Activated naive CD8-positive, alpha-beta T cell treated with anti-CD3 and anti-CD28 coated beads, Interleukin-2, amount 10 ng/mL, durations not matched to agents 7 days and 5 days (primary cell): Measurements from ENCODE around the gene ARMH4. TPM values are rescaled to one million over a fixed set of nuclear protein-coding genes. Genes with fewer than 3 reads are reported as not detected.

Experiments used
- ATAC-seq: fragments of 150-1000 bp; cut with Tn5 transposase; one replicate; pipeline ENCODE4 v1.10.0; 2021; ENCODE audit warnings: low read depth, moderate library complexity
- POLR2A ChIA-PET: fragments of 350-600 bp; sonication (Branson Sonifier 250); formaldehyde crosslinking; loops from one replicate; lab custom pipeline; 2021; ENCODE audit warnings: antibody characterized with exemption; lab: Charles Lee
- DNase-seq: peaks from one replicate; pipeline ENCODE4 v3.0.0; 2021
- H3K27ac Mint-ChIP-seq: one replicate; pipeline ENCODE4 v1.8.0; 2022; ENCODE audit warnings: mild to moderate bottlenecking, mixed read lengths
- H3K27me3 Mint-ChIP-seq: one replicate; pipeline ENCODE4 v1.8.0; 2022; ENCODE audit warnings: mild to moderate bottlenecking, moderate library complexity, mixed read lengths
- H3K36me3 Mint-ChIP-seq: one replicate; pipeline ENCODE4 v1.8.0; 2021; ENCODE audit warnings: mild to moderate bottlenecking, mixed read lengths
- H3K4me1 Mint-ChIP-seq: one replicate; pipeline ENCODE4 v1.8.0; 2021; ENCODE audit warnings: mixed read lengths
- H3K4me3 Mint-ChIP-seq: one replicate; pipeline ENCODE4 v1.8.0; 2022; ENCODE audit warnings: mild to moderate bottlenecking, moderate library complexity, mixed read lengths
- H3K9me3 Mint-ChIP-seq: one replicate; pipeline ENCODE4 v1.8.0; 2021; ENCODE audit warnings: mixed read lengths
- total RNA-seq, 2 experiments: library from RNA; stranded (reverse); gene quantifications; one replicate each; pipeline ENCODE4 v1.2.3, GENCODE V29; 2021

Gene ARMH4
- total RNA-seq, 2 experiments from 2014 or later, result not detected

DNA sequence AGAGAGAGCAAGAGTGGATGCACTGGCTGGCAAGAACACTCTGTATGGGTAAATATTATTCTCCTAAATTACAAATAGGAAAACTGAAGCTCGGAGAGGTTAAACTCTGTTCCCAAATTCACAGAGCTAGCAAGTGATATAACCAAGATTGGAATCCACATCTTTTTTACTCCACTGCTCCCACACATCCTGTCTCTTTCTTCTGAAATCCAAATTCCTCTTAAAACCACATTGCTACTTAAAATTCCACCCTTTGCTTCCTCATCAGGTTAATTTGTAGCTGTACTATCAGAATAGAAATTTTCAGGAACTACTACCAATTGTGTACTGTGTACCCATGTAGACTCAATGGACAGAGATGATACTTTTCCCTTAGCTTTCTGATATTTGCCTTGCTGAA lies 74.4 kb downstream of the ARMH4 start:
- Mint-ChIP-seq H3K27ac (no peak overlapping the region), H3K36me3 (no peaks in the 10 kb centered on the region), H3K4me1 (peaks cover 6% of the 10 kb centered on the region), H3K4me3 (no peak overlapping the region), H3K27me3 (peaks cover 9% of the 10 kb centered on the region), H3K9me3 (no peaks in the 10 kb centered on the region)
- ATAC-seq, result no peak
- DNase-seq, result no peak
- POLR2A ChIA-PET, result no interaction called here

DNA sequence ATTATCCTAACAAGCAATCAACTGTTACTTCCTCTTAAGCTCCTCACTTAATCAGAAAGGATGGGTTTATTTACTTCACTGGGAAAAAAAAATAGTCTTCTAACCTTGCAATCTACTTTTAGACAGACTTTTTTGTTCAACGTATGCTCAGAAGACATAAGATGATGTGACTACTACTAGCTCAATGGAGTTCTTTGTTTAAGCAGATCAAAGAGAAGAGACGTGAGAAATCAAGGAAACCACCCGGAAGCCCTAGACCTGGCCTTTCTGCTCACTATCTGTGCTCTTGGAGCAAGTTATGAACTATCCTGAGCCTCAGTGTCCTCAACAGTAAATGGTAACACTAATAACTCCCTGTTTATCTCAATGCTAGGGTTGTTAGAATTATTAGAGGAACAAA lies 78.5 kb downstream of the ARMH4 start:
- H3K36me3 Mint-ChIP-seq, result no peaks in the 10 kb centered on the region
- H3K27me3 Mint-ChIP-seq, result peaks cover 4% of the 10 kb centered on the region
- DNase-seq (no peak), ATAC-seq (no peak)
- POLR2A ChIA-PET, result no interaction called here
- H3K27ac Mint-ChIP-seq, result no peak overlapping the region
- H3K4me1 Mint-ChIP-seq, result peaks cover 6% of the 10 kb centered on the region
- H3K9me3 Mint-ChIP-seq, result no peaks in the 10 kb centered on the region
- H3K4me3 Mint-ChIP-seq, result no peak overlapping the region

DNA sequence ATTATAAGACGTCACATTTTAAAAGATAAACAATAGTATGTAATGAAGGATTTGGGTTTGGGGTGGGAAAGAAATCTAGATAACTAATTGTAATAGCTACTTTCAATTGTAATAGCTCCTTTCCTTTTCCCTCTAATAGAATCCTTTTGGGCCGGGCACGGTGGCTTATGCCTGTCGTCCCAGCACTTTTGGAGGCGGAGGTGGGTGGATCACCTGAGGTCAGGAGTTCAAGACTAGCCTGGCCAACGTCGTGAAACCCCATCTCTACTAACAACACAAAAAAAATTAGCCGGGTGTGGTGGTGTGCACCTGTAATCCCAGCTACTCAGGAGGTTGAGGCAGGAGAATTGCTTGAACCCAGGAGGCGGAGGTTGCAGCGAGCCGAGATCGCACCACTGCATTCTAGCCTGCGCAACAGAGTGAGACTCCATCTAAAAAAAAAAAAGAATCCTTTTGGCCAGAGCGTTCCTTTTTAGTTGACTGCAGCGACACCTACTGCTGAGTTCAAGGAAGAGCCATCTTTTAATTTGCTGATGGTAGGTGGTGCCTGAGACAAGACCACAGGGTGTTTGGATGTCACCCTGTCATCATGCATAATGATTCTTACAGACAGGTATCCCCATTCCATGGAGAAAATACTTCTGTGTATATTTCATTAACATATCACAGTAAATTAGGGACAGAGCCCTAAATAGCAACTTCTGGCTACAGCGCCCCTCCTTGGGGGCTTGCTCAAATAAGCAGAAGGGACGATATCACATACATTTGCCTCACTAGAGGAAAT lies 79.5 kb downstream of the ARMH4 start:
- ATAC-seq (peak; percentile 72), DNase-seq (peak; percentile 39)
- Mint-ChIP-seq H3K36me3 (no peaks in the 10 kb centered on the region), H3K27me3 (no peaks in the 10 kb centered on the region), H3K4me3 (no peak overlapping the region), H3K27ac (no peak overlapping the region), H3K9me3 (no peaks in the 10 kb centered on the region), H3K4me1 (no peaks in the 10 kb centered on the region)
- POLR2A ChIA-PET, result interaction anchor here (0.7 kb wide), 1 partner anchor 856 kb away, joined by 3 read pairs; no protein-coding TSS in a partner anchor

DNA sequence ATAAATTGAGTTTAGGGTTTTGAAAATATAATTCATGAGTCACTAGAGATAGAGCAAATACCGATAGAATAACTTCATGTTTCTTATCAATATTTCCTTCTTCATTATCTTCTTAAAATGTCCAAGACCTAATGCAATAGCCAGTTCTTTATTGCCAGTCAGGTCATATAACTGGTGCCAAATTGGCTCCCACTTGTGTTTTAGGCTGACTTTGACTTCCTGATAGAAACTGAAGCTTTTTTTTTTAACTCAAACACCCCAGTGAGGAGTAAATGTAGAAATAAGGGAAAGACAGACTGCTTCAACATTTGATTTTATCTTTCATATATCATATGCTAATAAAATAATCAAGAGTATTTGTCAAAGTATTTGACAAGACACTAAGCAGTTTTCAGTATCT lies 80.7 kb downstream of the ARMH4 start:
- POLR2A ChIA-PET, result no interaction called here
- Mint-ChIP-seq H3K4me3 (no peak overlapping the region), H3K9me3 (no peaks in the 10 kb centered on the region), H3K4me1 (no peaks in the 10 kb centered on the region), H3K36me3 (no peaks in the 10 kb centered on the region), H3K27me3 (peaks cover 4% of the 10 kb centered on the region), H3K27ac (no peak overlapping the region)
- ATAC-seq (no peak), DNase-seq (no peak)

DNA sequence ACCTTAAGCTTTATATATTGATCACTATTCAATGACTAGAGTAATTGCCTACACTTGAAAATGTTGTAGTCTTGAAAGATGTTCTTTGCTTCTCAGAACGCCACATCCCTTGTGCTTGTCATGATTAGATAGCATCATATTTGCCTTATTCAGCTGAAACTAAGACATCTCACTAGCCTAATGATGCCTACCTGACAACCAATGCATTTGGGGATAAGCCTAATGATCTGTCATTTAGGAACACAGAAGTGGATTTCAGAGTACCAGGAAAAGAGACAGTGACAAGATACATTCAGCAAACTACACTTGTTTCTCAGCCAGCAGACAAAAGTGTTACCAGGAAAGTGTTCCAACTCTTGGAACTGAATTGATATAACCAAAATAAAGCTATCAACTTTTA lies 83.7 kb downstream of the ARMH4 start:
- H3K36me3 Mint-ChIP-seq, result no peaks in the 10 kb centered on the region
- H3K27ac Mint-ChIP-seq, result no peak overlapping the region
- no peaks in the 10 kb centered on the region for H3K9me3 Mint-ChIP-seq
- H3K27me3 Mint-ChIP-seq, result peaks cover 10% of the 10 kb centered on the region
- DNase-seq, result no peak
- no peak for ATAC-seq
- H3K4me3 Mint-ChIP-seq, result no peak overlapping the region
- POLR2A ChIA-PET, result no interaction called here
- no peaks in the 10 kb centered on the region for H3K4me1 Mint-ChIP-seq

DNA sequence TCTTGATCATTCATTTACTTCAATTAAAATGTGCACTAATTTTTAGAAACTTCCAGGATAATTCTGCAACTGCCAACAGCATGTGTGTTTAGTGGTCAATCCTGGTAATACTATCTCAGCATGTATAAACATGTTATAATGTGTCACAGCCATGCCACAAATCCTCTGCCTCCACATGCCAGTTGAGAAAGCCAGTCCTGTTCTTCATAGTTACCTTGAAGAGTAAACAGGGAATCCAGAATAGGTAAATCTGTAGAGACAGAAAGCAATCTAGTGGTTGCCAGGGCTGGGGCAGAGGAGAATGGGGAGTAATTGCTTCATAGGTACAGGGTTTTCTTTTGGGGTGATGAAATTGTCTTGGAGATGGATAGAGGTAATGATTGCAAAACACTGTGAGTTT lies 85.9 kb downstream of the ARMH4 start:
- peaks cover 12% of the 10 kb centered on the region for H3K27me3 Mint-ChIP-seq
- POLR2A ChIA-PET, result no interaction called here
- H3K9me3 Mint-ChIP-seq, result no peaks in the 10 kb centered on the region
- H3K36me3 Mint-ChIP-seq, result no peaks in the 10 kb centered on the region
- no peak overlapping the region for H3K4me3 Mint-ChIP-seq
- no peaks in the 10 kb centered on the region for H3K4me1 Mint-ChIP-seq
- H3K27ac Mint-ChIP-seq, result no peak overlapping the region
- ATAC-seq (no peak), DNase-seq (no peak)

DNA sequence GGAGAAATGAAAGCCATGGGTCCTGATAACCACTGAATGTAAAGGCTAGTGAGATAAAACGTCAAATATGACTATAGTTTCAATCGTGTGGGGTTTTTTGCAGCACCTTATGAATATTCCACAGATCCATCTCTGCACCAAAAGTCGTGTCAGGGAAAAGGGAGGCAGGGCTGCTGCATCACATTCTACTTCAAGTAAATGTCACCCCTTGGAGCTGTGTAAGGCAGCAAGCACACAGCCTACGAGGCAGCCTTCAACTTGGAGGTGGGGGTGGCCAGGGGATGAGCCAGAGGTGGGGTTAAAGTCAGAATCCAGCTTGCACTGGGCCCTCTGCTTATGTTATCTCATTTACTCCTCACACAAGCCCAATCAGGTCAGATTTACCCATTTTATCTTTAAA lies 90.4 kb downstream of the ARMH4 start:
- Mint-ChIP-seq H3K27me3 (peaks cover 14% of the 10 kb centered on the region), H3K4me3 (no peak overlapping the region), H3K9me3 (no peaks in the 10 kb centered on the region), H3K4me1 (no peaks in the 10 kb centered on the region), H3K36me3 (no peaks in the 10 kb centered on the region), H3K27ac (no peak overlapping the region)
- ATAC-seq (no peak), DNase-seq (no peak)
- POLR2A ChIA-PET, result no interaction called here

DNA sequence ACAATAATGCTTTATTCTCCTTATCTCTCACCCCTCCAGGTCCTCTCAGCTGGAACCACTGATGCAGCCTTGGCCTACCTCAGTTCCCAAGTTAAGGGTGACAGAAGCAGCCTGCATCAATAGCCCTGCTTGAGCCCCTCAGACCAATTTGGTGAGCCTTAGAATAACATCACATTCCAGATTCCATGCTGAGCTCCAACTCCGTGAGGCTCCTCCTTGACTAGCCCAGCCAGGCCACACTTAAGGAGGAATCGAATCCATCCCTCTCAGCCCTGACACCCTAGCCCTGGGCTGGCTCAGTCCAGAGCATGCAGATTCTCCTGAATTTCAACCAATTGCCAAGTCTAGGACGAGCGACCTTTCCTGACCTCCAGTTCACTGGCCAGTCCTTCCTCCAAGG lies 91.1 kb downstream of the ARMH4 start:
- Mint-ChIP-seq H3K4me1 (no peaks in the 10 kb centered on the region), H3K36me3 (no peaks in the 10 kb centered on the region), H3K27ac (no peak overlapping the region), H3K27me3 (peaks cover 11% of the 10 kb centered on the region), H3K4me3 (no peak overlapping the region), H3K9me3 (no peaks in the 10 kb centered on the region)
- POLR2A ChIA-PET, result no interaction called here
- ATAC-seq (no peak), DNase-seq (no peak)

DNA sequence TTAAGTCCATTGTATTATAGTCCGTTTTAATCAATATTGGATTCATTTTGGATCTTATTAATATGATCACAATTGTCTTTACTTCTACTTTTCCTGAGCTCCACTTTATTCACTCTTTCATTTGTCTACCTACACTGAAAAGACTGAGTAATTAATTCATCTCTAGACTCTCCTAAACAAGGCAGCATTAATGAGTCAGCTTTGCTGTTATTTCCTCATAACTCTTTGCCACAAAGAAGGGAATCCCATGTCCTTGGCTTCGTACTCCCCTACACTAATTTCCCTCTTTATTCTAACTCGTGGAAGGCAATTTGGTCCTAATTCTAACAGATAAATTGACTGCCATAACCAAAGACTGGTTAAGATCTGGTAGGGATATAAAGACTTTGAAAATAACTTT lies 91.9 kb downstream of the ARMH4 start:
- no peaks in the 10 kb centered on the region for H3K4me1 Mint-ChIP-seq
- POLR2A ChIA-PET, result no interaction called here
- H3K27me3 Mint-ChIP-seq, result peaks cover 11% of the 10 kb centered on the region
- no peak for DNase-seq
- H3K4me3 Mint-ChIP-seq, result no peak overlapping the region
- H3K36me3 Mint-ChIP-seq, result no peaks in the 10 kb centered on the region
- H3K9me3 Mint-ChIP-seq, result no peaks in the 10 kb centered on the region
- ATAC-seq, result no peak
- no peak overlapping the region for H3K27ac Mint-ChIP-seq

DNA sequence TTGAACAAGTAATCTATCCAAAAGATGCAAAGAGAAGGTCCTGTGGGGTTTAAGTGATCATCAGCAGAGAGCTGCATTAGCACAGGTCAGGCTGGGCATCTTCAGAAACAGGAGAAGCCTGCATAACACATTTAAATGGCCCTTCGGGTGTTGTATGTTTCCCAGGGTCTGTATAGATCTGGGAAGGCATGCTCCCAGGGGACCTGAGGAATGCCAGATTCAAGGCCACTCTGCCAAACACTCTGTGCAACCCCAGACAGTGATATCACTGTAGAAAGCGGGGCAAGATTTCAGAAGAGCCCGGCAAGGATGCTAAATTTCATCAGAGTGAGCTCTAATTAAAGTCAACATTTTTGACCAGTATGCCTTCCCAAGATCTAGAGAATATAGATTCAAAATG lies 92.9 kb downstream of the ARMH4 start:
- POLR2A ChIA-PET, result no interaction called here
- no peak overlapping the region for H3K27ac Mint-ChIP-seq
- H3K27me3 Mint-ChIP-seq, result peaks cover 12% of the 10 kb centered on the region
- H3K9me3 Mint-ChIP-seq, result no peaks in the 10 kb centered on the region
- H3K4me3 Mint-ChIP-seq, result no peak overlapping the region
- DNase-seq (no peak), ATAC-seq (no peak)
- no peaks in the 10 kb centered on the region for H3K4me1 Mint-ChIP-seq
- H3K36me3 Mint-ChIP-seq, result no peaks in the 10 kb centered on the region

DNA sequence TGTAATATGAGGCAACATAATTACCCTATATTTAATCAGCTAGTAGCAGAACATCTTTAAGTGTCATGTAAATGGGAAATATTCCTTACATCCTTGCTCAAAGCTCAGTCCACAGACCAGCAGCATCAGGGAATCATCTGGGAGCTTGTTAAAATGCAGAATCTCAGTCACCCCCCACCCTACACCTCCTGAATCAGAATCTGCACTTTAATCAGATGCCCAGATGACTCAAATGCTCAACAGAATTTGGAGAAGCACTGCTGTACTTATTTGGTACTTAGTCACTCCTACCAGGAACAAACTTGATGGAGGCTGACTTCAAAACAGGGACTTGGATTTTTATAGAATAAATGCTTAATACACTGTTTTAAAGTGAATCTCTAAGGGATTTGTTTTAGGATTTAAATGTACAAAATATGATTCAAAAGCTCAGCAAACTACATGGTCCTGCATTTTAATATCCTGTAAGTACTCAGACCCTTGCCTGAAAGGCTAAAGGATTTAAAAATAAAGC lies 96.5 kb downstream of the ARMH4 start:
- ATAC-seq, result no peak
- POLR2A ChIA-PET, result no interaction called here
- no peak for DNase-seq
- H3K27ac Mint-ChIP-seq, result no peak overlapping the region
- no peaks in the 10 kb centered on the region for H3K9me3 Mint-ChIP-seq
- H3K4me1 Mint-ChIP-seq, result no peaks in the 10 kb centered on the region
- H3K27me3 Mint-ChIP-seq, result peaks cover 8% of the 10 kb centered on the region
- no peak overlapping the region for H3K4me3 Mint-ChIP-seq
- no peaks in the 10 kb centered on the region for H3K36me3 Mint-ChIP-seq

DNA sequence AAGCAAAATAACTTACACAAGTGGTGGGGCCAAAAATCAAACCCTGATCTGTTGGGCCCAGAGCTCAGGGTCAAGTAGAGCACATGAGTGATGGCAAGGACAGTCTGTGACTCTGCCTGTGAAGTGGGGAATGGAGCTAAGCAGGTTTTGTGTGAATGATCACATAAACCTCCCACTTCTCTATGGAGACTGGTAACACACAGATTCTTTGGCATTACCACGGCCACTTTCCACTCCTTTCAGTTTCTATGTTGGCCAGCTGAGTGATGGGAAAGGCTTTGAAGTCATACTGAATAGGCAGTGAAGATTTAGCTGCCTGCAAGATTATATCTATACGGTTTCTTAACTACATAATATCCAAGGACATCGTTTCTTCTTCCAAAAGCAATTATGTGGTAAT lies 97.9 kb downstream of the ARMH4 start:
- ATAC-seq (no peak), DNase-seq (no peak)
- H3K4me1 Mint-ChIP-seq, result no peaks in the 10 kb centered on the region
- no peaks in the 10 kb centered on the region for H3K36me3 Mint-ChIP-seq
- no peak overlapping the region for H3K27ac Mint-ChIP-seq
- no peak overlapping the region for H3K4me3 Mint-ChIP-seq
- POLR2A ChIA-PET, result no interaction called here
- no peaks in the 10 kb centered on the region for H3K9me3 Mint-ChIP-seq
- peaks cover 6% of the 10 kb centered on the region for H3K27me3 Mint-ChIP-seq

DNA sequence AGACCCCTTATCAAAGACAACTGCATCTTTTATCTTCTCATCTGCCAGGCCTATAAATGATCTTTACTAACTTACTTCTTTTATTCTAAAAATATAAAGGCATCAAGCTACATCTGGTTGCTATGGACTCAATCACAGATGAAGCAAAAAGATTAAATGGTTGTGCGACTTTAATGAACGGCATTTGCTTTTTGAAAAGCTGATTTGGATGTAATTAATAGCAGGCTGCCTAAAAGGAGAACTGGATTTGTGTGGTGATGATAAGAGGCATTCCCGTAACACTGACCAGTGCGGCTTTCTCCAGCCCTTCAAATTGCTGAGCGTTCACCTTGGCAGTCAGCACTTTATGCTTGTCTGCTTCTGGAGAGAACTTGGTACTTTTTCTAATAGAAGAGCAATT lies 103.8 kb downstream of the ARMH4 start:
- POLR2A ChIA-PET, result no interaction called here
- H3K27me3 Mint-ChIP-seq, result no peaks in the 10 kb centered on the region
- H3K4me3 Mint-ChIP-seq, result no peak overlapping the region
- peaks cover 1% of the 10 kb centered on the region for H3K9me3 Mint-ChIP-seq
- H3K4me1 Mint-ChIP-seq, result no peaks in the 10 kb centered on the region
- DNase-seq, result no peak
- no peak for ATAC-seq
- H3K27ac Mint-ChIP-seq, result no peak overlapping the region
- H3K36me3 Mint-ChIP-seq, result no peaks in the 10 kb centered on the region

DNA sequence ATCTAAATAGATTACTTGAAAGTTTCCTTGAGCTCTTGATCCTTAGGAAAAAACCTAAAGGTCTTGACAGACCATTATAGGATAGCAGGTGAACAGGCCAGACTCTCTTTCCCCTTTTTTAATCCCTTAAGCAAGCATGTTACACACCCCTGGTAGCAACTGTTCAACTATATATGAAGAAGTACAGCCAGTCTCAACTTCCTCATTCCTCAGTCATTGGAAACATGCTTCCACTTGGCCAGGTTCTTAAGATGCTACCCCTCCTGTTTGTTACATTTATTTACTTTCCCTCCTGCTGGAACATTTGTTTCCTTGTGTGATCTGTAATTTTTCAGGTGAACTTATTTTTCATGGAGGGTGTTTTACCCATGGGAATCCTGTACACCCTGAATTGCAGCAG lies 124.1 kb downstream of the ARMH4 start:
- H3K27ac Mint-ChIP-seq, result no peak overlapping the region
- POLR2A ChIA-PET, result no interaction called here
- no peaks in the 10 kb centered on the region for H3K36me3 Mint-ChIP-seq
- no peaks in the 10 kb centered on the region for H3K4me1 Mint-ChIP-seq
- ATAC-seq (no peak), DNase-seq (no peak)
- H3K27me3 Mint-ChIP-seq, result no peaks in the 10 kb centered on the region
- H3K9me3 Mint-ChIP-seq, result no peaks in the 10 kb centered on the region
- no peak overlapping the region for H3K4me3 Mint-ChIP-seq
